ENCODE data around the gene NFIA.

NFIA gene

GRCh38 chr1:61083807-61084440 is 1.6 kb downstream of the NFIA start:
- Histone ChIP-seq H3K4me3 (ENCODE audit: severe bottlenecking) (peak overlapping the region; percentile 88), H3K27me3 (ENCODE audit: insufficient read depth, poor library complexity, severe bottlenecking) (no peaks in the 10 kb centered on the region), H3K4me1 (ENCODE audit: insufficient read depth, poor library complexity, severe bottlenecking) (peaks cover 47% of the 10 kb centered on the region), H3K27ac (ENCODE audit: poor library complexity, severe bottlenecking) (peak overlapping the region; percentile 85), H3K36me3 (ENCODE audit: low read depth) (peaks cover 11% of the 10 kb centered on the region), H3K9me3 (ENCODE audit: severe bottlenecking) (no peaks in the 10 kb centered on the region)
- DNase-seq (ENCODE audit: low spot score) (no peak), ATAC-seq (ENCODE audit: low read depth) (no peak)
- TF ChIP-seq CTCF (IDR thresholded peaks at IDR 0.05; ENCODE audit: poor library complexity, severe bottlenecking): no peak

GRCh38 chr1:61084491-61085031 is 2.2 kb downstream of the NFIA start:
- Histone ChIP-seq H3K27me3 (ENCODE audit: insufficient read depth, poor library complexity, severe bottlenecking) (no peaks in the 10 kb centered on the region), H3K4me3 (ENCODE audit: severe bottlenecking) (peak overlapping the region; percentile 88), H3K27ac (ENCODE audit: poor library complexity, severe bottlenecking) (peak overlapping the region; percentile 85), H3K36me3 (ENCODE audit: low read depth) (peaks cover 16% of the 10 kb centered on the region), H3K9me3 (ENCODE audit: severe bottlenecking) (no peaks in the 10 kb centered on the region), H3K4me1 (ENCODE audit: insufficient read depth, poor library complexity, severe bottlenecking) (peaks cover 46% of the 10 kb centered on the region)
- no peak for DNase-seq (ENCODE audit: low spot score)
- ATAC-seq (ENCODE audit: low read depth): no peak
- TF ChIP-seq CTCF (IDR thresholded peaks at IDR 0.05; ENCODE audit: poor library complexity, severe bottlenecking): no peak

GRCh38 chr1:61085206-61085982 is 3.0 kb downstream of the NFIA start:
- H3K9me3 ChIP-seq (ENCODE audit: severe bottlenecking): no peaks in the 10 kb centered on the region
- no peaks in the 10 kb centered on the region for H3K27me3 ChIP-seq (ENCODE audit: insufficient read depth, poor library complexity, severe bottlenecking)
- no peak for DNase-seq (ENCODE audit: low spot score)
- H3K27ac ChIP-seq (ENCODE audit: poor library complexity, severe bottlenecking): peak overlapping the region; percentile 85
- peaks cover 19% of the 10 kb centered on the region for H3K36me3 ChIP-seq (ENCODE audit: low read depth)
- TF ChIP-seq CTCF (IDR thresholded peaks at IDR 0.05; ENCODE audit: poor library complexity, severe bottlenecking): no peak
- peak overlapping the region; percentile 88 for H3K4me3 ChIP-seq (ENCODE audit: severe bottlenecking)
- no peak for ATAC-seq (ENCODE audit: low read depth)
- peaks cover 51% of the 10 kb centered on the region for H3K4me1 ChIP-seq (ENCODE audit: insufficient read depth, poor library complexity, severe bottlenecking)

- ATAC-seq (ENCODE audit: low read depth) (no peak), DNase-seq (ENCODE audit: low spot score) (no peak)
- Histone ChIP-seq H3K9me3 (ENCODE audit: severe bottlenecking) (no peaks in the 10 kb centered on the region), H3K36me3 (ENCODE audit: low read depth) (peaks cover 22% of the 10 kb centered on the region), H3K4me1 (ENCODE audit: insufficient read depth, poor library complexity, severe bottlenecking) (peaks cover 51% of the 10 kb centered on the region), H3K27me3 (ENCODE audit: insufficient read depth, poor library complexity, severe bottlenecking) (no peaks in the 10 kb centered on the region), H3K27ac (ENCODE audit: poor library complexity, severe bottlenecking) (peak overlapping the region; percentile 85), H3K4me3 (ENCODE audit: severe bottlenecking) (peak overlapping the region; percentile 7)
- TF ChIP-seq CTCF (IDR thresholded peaks at IDR 0.05; ENCODE audit: poor library complexity, severe bottlenecking): no peak
Observed at GRCh38 chr1:61085983-61086644, 3.8 kb downstream of the NFIA start.

Measured in RWPE2 (cell line).